Neural progenitor cell (in vitro differentiated cells): ENCODE results near the gene METRNL. TPM values are rescaled to one million over a fixed set of nuclear protein-coding genes. Genes with fewer than 3 reads are reported as not detected.
"Not testable (repeated sequence)": the region's sequence is repeated elsewhere in the genome, so short reads cannot be mapped to it uniquely, and the experiment has no call there.

Experiments used
- DNase-seq: peaks from one replicate; pipeline ENCODE4 v3.0.0-alpha.2; 2016; ENCODE audit warnings: low spot score
- H2AFZ ChIP-seq: fragments of 200-600 bp; sonication (generic); replicated peaks from 2 replicates; pipeline ENCODE4 v1.6.1; 2016; ENCODE audit warnings: antibody characterized with exemption
- H3F3A ChIP-seq: fragments of 200-600 bp; sonication (generic); 2 replicates; pipeline ENCODE4 v1.6.1; 2016; ENCODE audit warnings: antibody characterized with exemption, low read depth
- H3K27ac ChIP-seq: fragments of 200-600 bp; sonication (generic); 2 replicates; pipeline ENCODE4 v1.5.1; 2016; ENCODE audit warnings: mild to moderate bottlenecking
- H3K27me3 ChIP-seq: fragments of 200-600 bp; sonication (generic); 2 replicates; pipeline ENCODE4 v1.6.1; 2016; ENCODE audit warnings: mild to moderate bottlenecking, moderate library complexity
- H3K36me3 ChIP-seq: fragments of 200-600 bp; sonication (generic); 2 replicates; pipeline ENCODE4 v1.5.1; 2016
- H3K4me1 ChIP-seq: fragments of 200-600 bp; sonication (generic); 2 replicates; pipeline ENCODE4 v1.6.1; 2016; ENCODE audit warnings: mixed run types
- H3K4me2 ChIP-seq: fragments of 200-600 bp; sonication (generic); 2 replicates; pipeline ENCODE4 v1.6.1; 2016
- H3K4me3 ChIP-seq: fragments of 200-600 bp; sonication (generic); 2 replicates; pipeline ENCODE4 v1.5.1; 2016
- H3K79me2 ChIP-seq: fragments of 200-600 bp; sonication (generic); 2 replicates; pipeline ENCODE4 v1.6.1; 2016; ENCODE audit warnings: low read depth
- H3K9ac ChIP-seq: fragments of 200-600 bp; sonication (generic); 2 replicates; pipeline ENCODE4 v1.6.1; 2016
- H3K9me3 ChIP-seq: fragments of 200-600 bp; sonication (generic); 2 replicates; pipeline ENCODE4 v1.5.1; 2016; ENCODE audit warnings: low read depth
- H4K20me1 ChIP-seq: fragments of 200-600 bp; sonication (generic); 2 replicates; pipeline ENCODE4 v1.6.1; 2016; ENCODE audit warnings: low read depth
- H3K27ac Mint-ChIP-seq: 3 replicates; pipeline ENCODE4 v1.8.0; 2021; ENCODE audit warnings: mixed read lengths
- H3K27me3 Mint-ChIP-seq: 2 replicates; pipeline ENCODE4 v1.8.0; 2022; ENCODE audit warnings: low read depth, mild to moderate bottlenecking, inconsistent platforms, moderate library complexity, mixed read lengths; ENCODE audit not compliant: insufficient read depth
- H3K36me3 Mint-ChIP-seq: 3 replicates; pipeline ENCODE4 v1.8.0; 2021; ENCODE audit warnings: mixed read lengths
- H3K4me1 Mint-ChIP-seq: 3 replicates; pipeline ENCODE4 v1.8.0; 2021; ENCODE audit warnings: mixed read lengths
- H3K4me3 Mint-ChIP-seq: 3 replicates; pipeline ENCODE4 v1.8.0; 2021; ENCODE audit warnings: mild to moderate bottlenecking, moderate library complexity, mixed read lengths
- H3K9me3 Mint-ChIP-seq: 3 replicates; pipeline ENCODE4 v1.8.0; 2020; ENCODE audit warnings: mixed read lengths
- CTCF ChIP-seq: fragments of 200-600 bp; sonication (generic); IDR thresholded peaks from 2 replicates; pipeline ENCODE4 v1.5.1; 2017; ENCODE audit warnings: antibody characterized with exemption, mild to moderate bottlenecking
- EZH2 ChIP-seq: fragments of 200-600 bp; sonication (generic); IDR thresholded peaks from 2 replicates; pipeline ENCODE4 v1.6.1; 2017; ENCODE audit warnings: antibody characterized with exemption, mild to moderate bottlenecking, moderate library complexity
- EZH2phosphoT487 ChIP-seq: fragments of 200-600 bp; sonication (generic); IDR thresholded peaks from 2 replicates; pipeline ENCODE4 v1.6.1; 2017; ENCODE audit warnings: antibody characterized with exemption
- total RNA-seq: library from RNA; depleted of rRNA; stranded (reverse); fragments of >200 nt; gene quantifications from 2 replicates; pipeline ENCODE4 v1.2.3, GENCODE V29; 2015; ENCODE audit warnings: low replicate concordance

Gene METRNL
- total RNA-seq, 1 donor from 2014 or later = 3.6 TPM

- no peak overlapping the region for H3K4me3 ChIP-seq
- H3K4me1 Mint-ChIP-seq = peaks cover 11% of the 10 kb centered on the region
- no peak for DNase-seq
These were observed 52.1 kb downstream of the METRNL start for GRCh38 chr17:83131401-83132011.

GRCh38 chr17:83132251-83133081 lies 53.1 kb downstream of the METRNL start:
- no peak for TF ChIP-seq EZH2phosphoT487
- TF ChIP-seq CTCF = no peak
- no peak for TF ChIP-seq EZH2
- no peak for DNase-seq
- no peak overlapping the region for H3K27ac ChIP-seq
- H3K36me3 ChIP-seq = no peaks in the 10 kb centered on the region
- no peaks in the 10 kb centered on the region for H4K20me1 ChIP-seq
- no peak overlapping the region for H2AFZ ChIP-seq
- H3F3A ChIP-seq = no peaks in the 10 kb centered on the region
- H3K27ac Mint-ChIP-seq = no peak overlapping the region
- no peaks in the 10 kb centered on the region for H3K36me3 Mint-ChIP-seq
- no peak overlapping the region for H3K4me2 ChIP-seq
- H3K4me3 Mint-ChIP-seq = no peak overlapping the region
- no peaks in the 10 kb centered on the region for H3K27me3 ChIP-seq
- peaks cover 10% of the 10 kb centered on the region for H3K27me3 Mint-ChIP-seq
- no peaks in the 10 kb centered on the region for H3K9me3 Mint-ChIP-seq
- H3K4me1 ChIP-seq = no peaks in the 10 kb centered on the region
- no peaks in the 10 kb centered on the region for H3K79me2 ChIP-seq
- peaks cover 15% of the 10 kb centered on the region for H3K4me1 Mint-ChIP-seq
- H3K9ac ChIP-seq = no peak overlapping the region
- no peak overlapping the region for H3K4me3 ChIP-seq
- H3K9me3 ChIP-seq = no peaks in the 10 kb centered on the region

More at GRCh38 chr17:83131401-83132011, 52.1 kb downstream of the METRNL start:
- Histone ChIP-seq H4K20me1 (no peaks in the 10 kb centered on the region), H3K27me3 (no peaks in the 10 kb centered on the region), H3F3A (no peaks in the 10 kb centered on the region), H3K9me3 (no peaks in the 10 kb centered on the region), H3K79me2 (no peaks in the 10 kb centered on the region), H3K4me2 (no peak overlapping the region), H3K9ac (no peak overlapping the region), H2AFZ (no peak overlapping the region), H3K36me3 (no peaks in the 10 kb centered on the region), H3K4me1 (no peaks in the 10 kb centered on the region), H3K27ac (no peak overlapping the region)
- H3K27ac Mint-ChIP-seq = no peak overlapping the region
- H3K9me3 Mint-ChIP-seq = no peaks in the 10 kb centered on the region
- no peak for TF ChIP-seq EZH2phosphoT487
- no peak for TF ChIP-seq EZH2
- no peak for TF ChIP-seq CTCF
- H3K4me3 Mint-ChIP-seq = no peak overlapping the region
- H3K27me3 Mint-ChIP-seq = peaks cover 9% of the 10 kb centered on the region
- H3K36me3 Mint-ChIP-seq = no peaks in the 10 kb centered on the region

GRCh38 chr17:83133302-83134121 lies 54.1 kb downstream of the METRNL start:
- Histone ChIP-seq H3K27ac (no peak overlapping the region), H3K4me2 (no peak overlapping the region), H3F3A (no peaks in the 10 kb centered on the region), H2AFZ (no peak overlapping the region), H4K20me1 (no peaks in the 10 kb centered on the region), H3K27me3 (no peaks in the 10 kb centered on the region), H3K79me2 (no peaks in the 10 kb centered on the region), H3K9ac (no peak overlapping the region), H3K4me3 (no peak overlapping the region), H3K36me3 (no peaks in the 10 kb centered on the region), H3K4me1 (no peaks in the 10 kb centered on the region), H3K9me3 (no peaks in the 10 kb centered on the region)
- Mint-ChIP-seq H3K4me3 (no peak overlapping the region), H3K9me3 (no peaks in the 10 kb centered on the region), H3K4me1 (peaks cover 15% of the 10 kb centered on the region), H3K27me3 (peaks cover 10% of the 10 kb centered on the region), H3K27ac (peak overlapping the region; percentile 21), H3K36me3 (no peaks in the 10 kb centered on the region)
- no peak for DNase-seq
- no peak for TF ChIP-seq EZH2phosphoT487
- TF ChIP-seq CTCF = no peak
- no peak for TF ChIP-seq EZH2

- H3K27me3 Mint-ChIP-seq, H3K9me3 Mint-ChIP-seq, H3K27ac ChIP-seq, H3K4me2 ChIP-seq, H2AFZ ChIP-seq, H3K27me3 ChIP-seq, H3K4me1 ChIP-seq, H3K4me3 ChIP-seq, H3K9ac ChIP-seq, H3K36me3 Mint-ChIP-seq, H3K9me3 ChIP-seq, H3K36me3 ChIP-seq, H4K20me1 ChIP-seq, H3K4me3 Mint-ChIP-seq, H3K27ac Mint-ChIP-seq, H3K79me2 ChIP-seq, DNase-seq, H3F3A ChIP-seq: not testable (repeated sequence)
- H3K4me1 Mint-ChIP-seq = peaks cover 15% of the 10 kb centered on the region
These were observed 55.0 kb downstream of the METRNL start for GRCh38 chr17:83134456-83134855.
